Osteoblast (primary cell): ENCODE data around the gene MAMSTR. TPM values are rescaled to one million over a fixed set of nuclear protein-coding genes. Genes with fewer than 3 reads are reported as not detected.

ENCODE experiments used
- DNase-seq: peaks from one replicate; pipeline ENCODE4 v3.0.0; 2011; ENCODE audit warnings: low spot score, mixed read lengths; ENCODE audit not compliant: insufficient read length; ENCODE audit errors: missing footprints
- H2AFZ ChIP-seq: 2 replicates; pipeline ENCODE4 v1.6.0; 2011; ENCODE audit warnings: mild to moderate bottlenecking, low read length
- H3K27ac ChIP-seq: 2 replicates; pipeline ENCODE4 v1.5.1; 2011; ENCODE audit warnings: mild to moderate bottlenecking, low read depth, low read length, moderate library complexity
- H3K27me3 ChIP-seq: 2 replicates; pipeline ENCODE4 v1.6.0; 2012; ENCODE audit warnings: mild to moderate bottlenecking, control low read depth, inconsistent platforms, low read length, moderate library complexity; ENCODE audit not compliant: insufficient read depth
- H3K36me3 ChIP-seq: 2 replicates; pipeline ENCODE4 v1.5.1; 2011; ENCODE audit warnings: mild to moderate bottlenecking, low read length, control low read depth, moderate library complexity; ENCODE audit not compliant: insufficient read depth
- H3K4me1 ChIP-seq: 2 replicates; pipeline ENCODE4 v1.5.1; 2011; ENCODE audit warnings: mild to moderate bottlenecking, low read length, control low read depth, moderate library complexity; ENCODE audit not compliant: insufficient read depth
- H3K4me2 ChIP-seq: 2 replicates; pipeline ENCODE4 v1.6.0; 2011; ENCODE audit warnings: mild to moderate bottlenecking, low read length; ENCODE audit not compliant: insufficient read depth
- H3K4me3 ChIP-seq: fragments of 200-600 bp; sonication (generic); 3 replicates; pipeline ENCODE4 v1.5.1; 2012; ENCODE audit warnings: mild to moderate bottlenecking, low read length, inconsistent platforms; ENCODE audit not compliant: insufficient read depth
- H3K79me2 ChIP-seq: 2 replicates; pipeline ENCODE4 v1.6.0; 2012; ENCODE audit warnings: mild to moderate bottlenecking, low read length, control low read depth, inconsistent platforms; ENCODE audit not compliant: insufficient read depth
- H3K9me3 ChIP-seq: 2 replicates; pipeline ENCODE4 v1.5.1; 2011; ENCODE audit warnings: low read depth, low read length, control low read depth
- H4K20me1 ChIP-seq: 2 replicates; pipeline ENCODE4 v1.6.0; 2012; ENCODE audit warnings: mild to moderate bottlenecking, low read length, control low read depth; ENCODE audit not compliant: insufficient read depth
- total RNA-seq: library from RNA; depleted of rRNA; stranded (reverse); fragments of >200 nt; gene quantifications from 2 replicates; pipeline ENCODE4 v1.2.3, GENCODE V29; 2012
- TF ChIP-seq, protein P1 (sequence below): IDR thresholded peaks from 2 replicates; pipeline ENCODE4 v1.5.1; 2011; ENCODE audit warnings: mild to moderate bottlenecking, low read depth, low read length, moderate library complexity; ENCODE audit errors: extremely low read depth

The MAMSTR gene
- total RNA-seq, 1 donor: 0.36 TPM

GRCh38 chr19:48741129-48741999 is 21.8 kb upstream of the MAMSTR start:
- peaks cover 20% of the 10 kb centered on the region for H3K27me3 ChIP-seq
- H3K27ac ChIP-seq: no peak overlapping the region

DNA sequence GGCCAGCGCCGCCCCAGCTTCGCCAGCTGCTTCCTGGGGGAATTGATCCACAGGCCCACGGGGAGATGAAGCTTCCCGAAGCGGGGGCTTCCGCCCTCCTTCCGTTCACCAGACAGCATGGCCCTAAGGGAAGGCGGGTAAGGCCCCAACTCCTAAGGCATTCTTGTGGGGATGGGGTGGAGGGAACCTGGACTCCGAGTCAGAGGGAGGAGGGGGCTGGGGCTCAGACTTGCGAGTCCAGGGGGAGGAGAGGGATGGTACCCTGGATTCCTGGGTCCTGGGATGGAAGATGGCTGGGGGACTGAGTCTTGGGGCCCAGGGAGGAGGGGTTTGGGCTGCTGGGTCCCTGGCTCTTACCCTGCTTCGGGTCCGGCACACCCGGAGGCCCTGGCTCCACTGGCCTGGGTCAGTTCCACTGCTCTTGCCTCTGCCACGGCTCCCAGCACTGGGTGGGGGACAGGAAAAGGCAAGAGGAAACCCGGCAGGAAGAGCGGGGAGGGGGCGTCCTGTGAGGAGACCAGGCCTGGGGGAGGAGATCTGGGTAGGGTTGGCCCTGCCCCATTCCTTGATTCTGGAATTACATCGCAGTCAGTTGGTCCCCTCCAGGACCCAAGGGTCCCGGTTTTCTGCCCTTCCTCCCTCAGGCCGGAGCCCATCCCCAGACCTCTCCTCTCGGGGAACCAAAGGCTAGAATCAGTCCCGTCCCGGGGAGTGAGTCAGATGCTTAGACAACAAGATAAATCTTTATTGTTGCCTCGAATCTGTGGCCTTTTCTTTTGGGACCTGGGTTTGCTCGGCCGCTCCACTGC is 20.8 kb upstream of the MAMSTR start, which contains the start of gene RASIP1:
Gene RASIP1 (minus strand): TSS at position 447 of the 809 bp plus-strand sequence. CDS start 328 bp downstream, at position 119.
- Histone ChIP-seq H3K4me2 (no peak within 1 kb of the TSS), H2AFZ (no peak within 1 kb of the TSS), H3K4me3 (no peak within 1 kb of the TSS)

More at GRCh38 chr19:48741129-48741999, 21.8 kb upstream of the MAMSTR start:
- Histone ChIP-seq H3K4me1 (peaks cover under 1% of the 10 kb centered on the region), H3K79me2 (no peaks in the 10 kb centered on the region), H2AFZ (peak overlapping the region; percentile 16), H3K4me3 (no peak overlapping the region), H3K4me2 (no peak overlapping the region), H3K9me3 (no peaks in the 10 kb centered on the region), H3K36me3 (no peaks in the 10 kb centered on the region), H4K20me1 (no peaks in the 10 kb centered on the region)
- DNase-seq: peak; percentile 78
- TF ChIP-seq, protein P1, sequence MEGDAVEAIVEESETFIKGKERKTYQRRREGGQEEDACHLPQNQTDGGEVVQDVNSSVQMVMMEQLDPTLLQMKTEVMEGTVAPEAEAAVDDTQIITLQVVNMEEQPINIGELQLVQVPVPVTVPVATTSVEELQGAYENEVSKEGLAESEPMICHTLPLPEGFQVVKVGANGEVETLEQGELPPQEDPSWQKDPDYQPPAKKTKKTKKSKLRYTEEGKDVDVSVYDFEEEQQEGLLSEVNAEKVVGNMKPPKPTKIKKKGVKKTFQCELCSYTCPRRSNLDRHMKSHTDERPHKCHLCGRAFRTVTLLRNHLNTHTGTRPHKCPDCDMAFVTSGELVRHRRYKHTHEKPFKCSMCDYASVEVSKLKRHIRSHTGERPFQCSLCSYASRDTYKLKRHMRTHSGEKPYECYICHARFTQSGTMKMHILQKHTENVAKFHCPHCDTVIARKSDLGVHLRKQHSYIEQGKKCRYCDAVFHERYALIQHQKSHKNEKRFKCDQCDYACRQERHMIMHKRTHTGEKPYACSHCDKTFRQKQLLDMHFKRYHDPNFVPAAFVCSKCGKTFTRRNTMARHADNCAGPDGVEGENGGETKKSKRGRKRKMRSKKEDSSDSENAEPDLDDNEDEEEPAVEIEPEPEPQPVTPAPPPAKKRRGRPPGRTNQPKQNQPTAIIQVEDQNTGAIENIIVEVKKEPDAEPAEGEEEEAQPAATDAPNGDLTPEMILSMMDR: no peak

GRCh38 chr19:48739404-48740163 is 20.1 kb upstream of the MAMSTR start:
- H3K27ac ChIP-seq: no peak overlapping the region
- TF ChIP-seq, protein P1: no peak
- no peak overlapping the region for H2AFZ ChIP-seq

More for the DNA sequence above, 20.8 kb upstream of the MAMSTR start, which contains the start of gene RASIP1:
- TF ChIP-seq, protein P1: no peak
- Histone ChIP-seq H3K27me3 (peaks cover 18% of the 10 kb centered on the region), H3K79me2 (no peaks in the 10 kb centered on the region), H3K36me3 (no peaks in the 10 kb centered on the region), H3K27ac (no peak within 1 kb of the TSS), H3K4me1 (no peaks in the 10 kb centered on the region), H3K9me3 (no peaks in the 10 kb centered on the region), H4K20me1 (no peaks in the 10 kb centered on the region)
- peak; percentile 87 for DNase-seq

More at GRCh38 chr19:48739404-48740163, 20.1 kb upstream of the MAMSTR start:
- Histone ChIP-seq H3K4me2 (peak overlapping the region; percentile 51), H3K9me3 (no peaks in the 10 kb centered on the region), H3K79me2 (no peaks in the 10 kb centered on the region), H3K4me3 (peak overlapping the region; percentile 39), H3K27me3 (peaks cover 24% of the 10 kb centered on the region), H4K20me1 (no peaks in the 10 kb centered on the region), H3K4me1 (no peaks in the 10 kb centered on the region), H3K36me3 (no peaks in the 10 kb centered on the region)
- DNase-seq: peak; percentile 76
